LNCAP (cell line): ENCODE results near the gene KAZN.

Experiments
- TF ChIP-seq, protein P1 (sequence below): fragments of 450-650 bp; IDR thresholded peaks from 2 replicates; pipeline ENCODE4 v1.5.1; 2017; ENCODE audit warnings: mild to moderate bottlenecking

KAZN gene

DNA sequence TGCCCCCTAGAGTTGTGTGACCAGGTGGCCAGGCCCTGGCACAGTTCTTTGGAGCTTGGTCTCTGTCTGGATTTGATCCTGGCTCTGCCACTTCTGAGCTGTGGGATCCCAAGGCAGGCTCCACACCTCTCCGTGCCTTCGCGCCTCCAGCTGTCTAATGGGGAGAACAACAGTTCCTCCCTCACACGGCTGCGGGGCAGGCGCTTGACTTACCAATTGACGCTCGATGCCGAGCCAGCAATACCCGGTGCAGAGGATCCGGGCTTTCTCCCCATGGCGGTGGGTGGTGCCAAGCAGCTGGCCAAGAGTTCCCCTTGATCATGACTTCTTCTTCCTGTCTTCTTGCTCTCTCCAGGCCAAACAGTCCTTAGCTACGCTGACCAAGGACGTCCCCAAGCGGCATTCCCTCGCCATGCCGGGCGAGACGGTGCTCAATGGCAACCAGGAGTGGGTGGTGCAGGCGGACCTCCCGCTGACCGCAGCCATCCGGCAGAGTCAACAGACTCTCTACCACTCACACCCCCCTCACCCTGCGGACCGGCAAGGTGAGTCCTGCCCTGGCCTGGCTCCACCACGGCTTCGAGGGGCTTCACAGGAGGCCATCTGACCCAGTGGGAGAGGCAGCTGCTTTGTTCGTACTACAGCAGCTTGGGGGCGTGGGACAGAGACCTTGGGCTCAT, 457.4 kb downstream of the KAZN start:
- TF ChIP-seq, protein P1, sequence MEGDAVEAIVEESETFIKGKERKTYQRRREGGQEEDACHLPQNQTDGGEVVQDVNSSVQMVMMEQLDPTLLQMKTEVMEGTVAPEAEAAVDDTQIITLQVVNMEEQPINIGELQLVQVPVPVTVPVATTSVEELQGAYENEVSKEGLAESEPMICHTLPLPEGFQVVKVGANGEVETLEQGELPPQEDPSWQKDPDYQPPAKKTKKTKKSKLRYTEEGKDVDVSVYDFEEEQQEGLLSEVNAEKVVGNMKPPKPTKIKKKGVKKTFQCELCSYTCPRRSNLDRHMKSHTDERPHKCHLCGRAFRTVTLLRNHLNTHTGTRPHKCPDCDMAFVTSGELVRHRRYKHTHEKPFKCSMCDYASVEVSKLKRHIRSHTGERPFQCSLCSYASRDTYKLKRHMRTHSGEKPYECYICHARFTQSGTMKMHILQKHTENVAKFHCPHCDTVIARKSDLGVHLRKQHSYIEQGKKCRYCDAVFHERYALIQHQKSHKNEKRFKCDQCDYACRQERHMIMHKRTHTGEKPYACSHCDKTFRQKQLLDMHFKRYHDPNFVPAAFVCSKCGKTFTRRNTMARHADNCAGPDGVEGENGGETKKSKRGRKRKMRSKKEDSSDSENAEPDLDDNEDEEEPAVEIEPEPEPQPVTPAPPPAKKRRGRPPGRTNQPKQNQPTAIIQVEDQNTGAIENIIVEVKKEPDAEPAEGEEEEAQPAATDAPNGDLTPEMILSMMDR = no peak

DNA sequence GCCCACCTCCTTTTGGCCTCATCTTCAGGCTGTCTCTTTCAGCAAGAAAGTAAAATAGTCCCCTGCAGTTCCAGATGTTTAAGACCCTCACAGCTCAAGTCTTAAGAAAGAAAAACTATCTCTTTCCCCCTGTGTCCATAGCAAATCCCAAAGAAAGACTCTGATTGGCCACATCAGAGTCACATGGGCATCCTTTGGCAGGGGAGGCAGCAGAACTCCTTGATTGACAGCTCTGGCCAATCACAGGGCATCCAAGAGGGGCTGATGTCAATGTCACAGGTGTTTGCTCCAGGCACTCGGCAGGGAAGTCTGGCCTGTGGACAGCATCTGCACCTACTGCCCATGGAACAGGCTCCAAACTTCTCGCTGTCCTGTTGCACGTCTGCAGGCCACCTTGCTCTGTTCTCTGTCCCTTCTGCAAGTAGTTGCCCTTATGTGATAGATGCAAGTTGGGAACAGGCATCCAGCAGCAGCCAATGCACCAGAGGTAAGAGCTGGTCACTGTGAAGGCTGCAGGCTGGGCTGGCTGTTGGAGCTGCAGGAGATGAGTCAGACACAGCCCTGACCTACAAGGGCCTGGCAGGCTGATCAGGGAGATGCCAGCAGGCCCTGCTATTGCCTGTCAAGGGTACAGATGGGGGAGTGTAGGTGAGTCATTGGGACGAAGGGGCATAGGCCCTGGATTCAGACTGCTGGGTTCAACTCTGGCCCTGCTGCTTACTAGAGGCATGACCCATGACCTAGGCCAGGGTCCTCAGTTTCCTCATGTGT, 458.2 kb downstream of the KAZN start:
- TF ChIP-seq, protein P1 = no peak

DNA sequence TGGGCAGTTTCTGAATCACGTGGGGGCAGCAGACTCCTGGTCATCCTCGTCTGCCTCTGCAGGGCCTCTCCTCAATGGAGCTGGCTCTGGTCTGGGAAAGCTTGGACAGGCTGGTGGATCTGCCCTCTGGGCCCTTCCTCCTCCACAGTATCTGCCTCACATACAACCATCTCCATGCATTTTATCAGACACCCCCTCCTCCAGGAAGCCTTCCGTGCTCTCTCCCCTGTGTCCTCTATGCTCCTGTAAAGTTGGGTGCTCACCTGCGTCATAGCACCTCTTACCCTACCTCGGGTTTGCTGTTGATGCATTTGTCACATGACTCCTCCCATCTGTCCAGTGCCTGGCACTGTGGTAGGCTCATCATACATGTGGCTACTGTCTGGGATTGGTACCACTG, 459.3 kb downstream of the KAZN start:
- TF ChIP-seq, protein P1 = no peak

DNA sequence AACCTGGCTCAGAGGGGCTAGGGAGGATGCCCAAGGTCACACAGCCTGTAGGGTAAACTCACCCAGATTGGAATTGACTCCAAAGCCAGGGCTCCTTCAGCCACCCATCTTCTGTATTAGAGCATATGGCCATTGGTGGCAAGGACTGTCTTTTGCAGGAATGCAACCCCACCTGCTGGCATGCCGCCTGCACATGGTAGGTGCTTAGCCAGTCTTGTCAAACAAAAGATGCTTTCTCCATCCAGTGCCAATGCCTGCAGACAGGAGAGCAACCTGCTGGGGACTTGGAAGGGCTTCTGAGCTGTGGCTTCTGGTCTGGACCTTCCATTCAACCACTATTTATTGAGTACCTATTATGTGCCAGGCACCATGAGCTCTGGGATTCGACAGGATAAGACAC, 459.8 kb downstream of the KAZN start:
- TF ChIP-seq, protein P1 = no peak

DNA sequence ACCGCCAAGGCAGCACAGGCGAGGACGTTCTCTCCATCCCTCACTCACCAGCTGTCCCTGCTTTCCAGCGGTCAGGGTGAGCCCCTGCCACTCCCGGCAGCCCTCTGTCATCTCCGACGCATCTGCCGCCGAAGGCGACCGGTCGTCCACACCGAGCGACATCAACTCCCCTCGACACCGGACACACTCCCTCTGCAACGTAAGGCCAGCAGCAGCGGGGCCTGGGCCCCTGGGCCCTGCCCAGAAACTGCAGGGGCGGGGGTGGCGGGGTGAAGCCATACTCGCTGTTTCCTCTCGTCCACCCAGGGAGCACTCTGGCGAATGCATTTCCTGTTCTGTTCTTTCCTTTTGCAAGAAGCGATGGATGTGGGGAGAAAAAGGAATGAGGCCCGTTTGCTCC, 461.6 kb downstream of the KAZN start:
- TF ChIP-seq, protein P1 = no peak

DNA sequence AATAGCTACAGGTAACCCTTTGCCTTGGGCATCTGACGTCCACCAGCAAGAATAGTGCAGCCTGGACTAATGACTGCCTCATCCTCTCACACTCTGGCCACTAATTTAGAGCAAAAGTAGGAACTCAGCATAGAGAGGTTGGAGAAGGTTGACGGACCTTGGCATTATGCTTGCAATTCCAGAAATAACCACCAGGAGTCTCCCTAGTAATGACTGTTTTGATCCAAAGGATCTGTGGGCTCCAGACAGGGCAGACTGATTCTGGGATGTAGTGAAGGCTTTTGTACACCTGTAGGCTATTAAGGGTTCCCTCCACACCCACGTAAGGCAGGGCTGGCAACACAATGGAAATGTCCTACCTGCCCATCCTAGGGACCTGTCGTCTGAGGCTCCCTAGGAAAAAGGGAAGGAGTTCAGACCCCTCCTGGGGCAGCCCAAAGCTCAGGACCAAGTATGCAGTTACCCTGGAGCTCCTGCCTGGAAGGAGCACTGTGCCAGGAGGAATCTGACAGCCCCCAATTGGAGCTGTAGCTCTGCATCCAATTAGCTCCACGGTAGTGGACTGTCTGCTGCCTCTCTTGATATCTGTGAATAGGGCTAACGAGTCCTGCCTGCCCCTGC, 464.1 kb downstream of the KAZN start:
- TF ChIP-seq, protein P1 = peak; percentile 54

DNA sequence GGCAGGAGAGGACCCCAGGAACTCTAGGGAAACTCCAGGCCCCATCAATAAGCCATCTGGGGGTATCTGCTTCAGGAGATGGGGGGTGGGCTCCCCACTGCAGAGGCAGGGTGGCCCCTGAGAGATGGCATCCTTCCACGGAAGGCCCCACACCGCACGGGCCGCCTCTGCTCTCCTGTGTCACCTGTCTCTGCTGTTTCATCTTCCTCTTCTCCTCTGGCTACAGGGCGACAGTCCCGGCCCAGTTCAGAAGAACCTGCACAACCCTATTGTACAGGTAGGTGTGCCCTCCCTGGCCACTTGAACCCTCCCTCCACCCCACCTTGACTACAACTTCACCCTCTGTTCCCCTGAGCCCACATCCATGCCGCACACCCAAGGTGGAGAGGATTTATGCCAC, 464.9 kb downstream of the KAZN start:
- TF ChIP-seq, protein P1 = no peak
